ENCODE data around the gene ENG.
A peak's percentile ranks its signal among the peaks of the same experiment; 100 is the strongest.

The ENG gene

DNA sequence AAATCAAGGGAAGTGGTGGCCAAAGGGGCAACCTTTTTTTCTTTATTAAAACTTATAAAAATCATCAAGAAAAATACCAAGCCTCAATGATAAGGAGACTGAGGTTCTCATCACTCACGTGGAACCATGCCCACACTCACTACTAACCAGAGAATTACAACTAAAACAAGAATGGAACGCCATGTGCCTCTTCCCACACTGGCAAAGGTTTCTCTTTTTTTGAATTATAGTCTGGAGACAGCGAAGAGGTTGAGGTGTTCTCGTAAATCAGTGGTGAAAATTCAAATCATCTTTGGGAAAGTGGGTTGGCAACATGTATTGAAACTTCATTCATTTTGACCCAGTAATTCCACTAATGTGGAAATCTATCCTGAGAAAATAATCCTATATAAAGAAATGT is 32.4 kb downstream of the ENG start:
- no peak overlapping the region for H3K27ac ChIP-seq
- ChIA-PET POLR2A (ENCODE audit: low non-redundant PET) (interaction anchor here (0.6 kb wide), 1 partner anchor 17 kb away, joined by 3 read pairs; no protein-coding TSS in a partner anchor), CTCF (no interaction called here)
- DNase-seq (ENCODE audit: low spot score), result no peak
- TF ChIP-seq, protein P1, sequence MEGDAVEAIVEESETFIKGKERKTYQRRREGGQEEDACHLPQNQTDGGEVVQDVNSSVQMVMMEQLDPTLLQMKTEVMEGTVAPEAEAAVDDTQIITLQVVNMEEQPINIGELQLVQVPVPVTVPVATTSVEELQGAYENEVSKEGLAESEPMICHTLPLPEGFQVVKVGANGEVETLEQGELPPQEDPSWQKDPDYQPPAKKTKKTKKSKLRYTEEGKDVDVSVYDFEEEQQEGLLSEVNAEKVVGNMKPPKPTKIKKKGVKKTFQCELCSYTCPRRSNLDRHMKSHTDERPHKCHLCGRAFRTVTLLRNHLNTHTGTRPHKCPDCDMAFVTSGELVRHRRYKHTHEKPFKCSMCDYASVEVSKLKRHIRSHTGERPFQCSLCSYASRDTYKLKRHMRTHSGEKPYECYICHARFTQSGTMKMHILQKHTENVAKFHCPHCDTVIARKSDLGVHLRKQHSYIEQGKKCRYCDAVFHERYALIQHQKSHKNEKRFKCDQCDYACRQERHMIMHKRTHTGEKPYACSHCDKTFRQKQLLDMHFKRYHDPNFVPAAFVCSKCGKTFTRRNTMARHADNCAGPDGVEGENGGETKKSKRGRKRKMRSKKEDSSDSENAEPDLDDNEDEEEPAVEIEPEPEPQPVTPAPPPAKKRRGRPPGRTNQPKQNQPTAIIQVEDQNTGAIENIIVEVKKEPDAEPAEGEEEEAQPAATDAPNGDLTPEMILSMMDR (conservative IDR thresholded peaks at IDR 0.05; ENCODE audit: low read depth), result no peak

DNA sequence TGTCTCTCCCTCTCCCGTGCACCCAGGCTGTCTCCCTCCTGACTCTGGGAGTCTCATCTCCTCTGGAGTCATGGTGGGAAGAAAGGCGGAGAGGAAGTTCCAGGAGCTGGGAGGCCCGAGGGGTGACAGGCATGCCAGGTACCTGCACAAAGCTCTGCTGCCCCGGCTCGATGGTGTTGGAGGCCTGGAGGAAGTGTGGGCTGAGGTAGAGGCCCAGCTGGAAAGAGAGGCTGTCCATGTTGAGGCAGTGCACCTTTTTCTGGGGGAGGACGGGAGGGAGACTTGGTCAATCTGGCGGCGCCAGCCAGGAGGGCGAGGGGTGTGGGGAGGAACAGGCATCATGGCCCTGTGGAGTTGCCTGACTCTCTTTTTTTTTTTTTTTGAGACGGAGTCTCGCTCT is 35.9 kb downstream of the ENG start:
- TF ChIP-seq, protein P1 (conservative IDR thresholded peaks at IDR 0.05; ENCODE audit: low read depth), result no peak
- no peak for DNase-seq (ENCODE audit: low spot score)
- peak overlapping the region; percentile 68 for H3K27ac ChIP-seq
- CTCF ChIA-PET, result interaction anchor here (1.4 to 2.1 kb wide), 2 partner anchors 14 to 51 kb away, joined by 3 to 10 read pairs; no protein-coding TSS in a partner anchor
- POLR2A ChIA-PET (ENCODE audit: low non-redundant PET), result interaction anchor here (0.7 kb wide), 2 partner anchors 17 to 34 kb away, joined by 3 read pairs; no protein-coding TSS in a partner anchor

DNA sequence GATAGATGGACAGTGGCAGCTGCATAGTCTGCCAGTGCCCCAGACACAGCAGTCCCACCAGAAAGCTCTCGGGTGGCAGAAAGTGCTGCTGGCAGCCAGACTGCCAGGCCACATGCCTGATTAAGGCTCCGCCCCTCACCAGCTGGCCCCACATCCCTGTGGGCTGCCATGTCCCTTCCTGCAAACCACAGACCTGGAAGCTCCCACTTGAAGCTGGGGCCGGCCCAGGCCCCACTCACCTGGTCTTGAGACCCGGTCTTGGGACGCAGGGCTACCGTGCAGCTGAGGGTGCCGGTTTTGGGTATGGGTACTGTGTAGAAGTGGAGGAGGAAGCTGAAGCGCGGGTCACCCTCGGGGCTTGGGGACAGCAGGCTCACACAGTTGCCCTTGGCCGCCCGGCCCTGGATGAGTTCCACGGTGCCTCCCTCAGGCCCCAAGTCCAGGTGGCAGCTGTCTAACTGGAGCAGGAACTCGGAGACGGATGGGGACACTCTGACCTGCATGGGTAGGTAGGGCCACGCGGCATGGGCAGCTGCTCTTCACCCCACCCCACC is 36.5 kb downstream of the ENG start:
- POLR2A ChIA-PET (ENCODE audit: low non-redundant PET), result no interaction called here
- CTCF ChIA-PET, result interaction anchor here (0.6 to 2.1 kb wide), 4 partner anchors 9 to 274 kb away, joined by 3 to 10 read pairs (median 4); no protein-coding TSS in a partner anchor

DNA sequence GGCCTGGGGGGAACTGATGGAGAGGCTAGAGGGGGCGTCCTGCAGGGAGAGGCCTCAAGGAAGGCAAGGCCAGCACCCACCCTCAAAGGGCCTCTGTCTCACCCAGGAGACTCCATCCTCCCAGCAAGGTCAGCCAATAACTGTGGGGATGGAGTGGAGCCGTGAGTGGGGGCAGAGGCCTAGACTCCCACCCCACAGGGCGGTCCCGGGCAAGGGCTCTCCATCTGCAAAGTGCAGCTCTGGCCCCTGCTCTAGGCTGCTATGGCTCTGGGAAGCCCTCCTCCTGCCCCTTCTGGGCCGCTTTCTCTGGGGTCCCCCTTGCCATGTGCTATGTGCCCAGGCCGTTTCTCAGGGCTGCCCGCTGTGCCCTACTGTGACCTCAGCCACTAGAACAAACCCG is 37.7 kb downstream of the ENG start:
- ChIA-PET CTCF (interaction anchor here (2.1 kb wide), 1 partner anchor 53 kb away, joined by 10 read pairs; no protein-coding TSS in a partner anchor), POLR2A (ENCODE audit: low non-redundant PET) (interaction anchor here (0.6 kb wide), 1 partner anchor 1984 kb away, joined by 3 read pairs; no protein-coding TSS in a partner anchor)
- TF ChIP-seq, protein P1 (conservative IDR thresholded peaks at IDR 0.05; ENCODE audit: low read depth), result no peak
- no peak for DNase-seq (ENCODE audit: low spot score)
- H3K27ac ChIP-seq, result peak overlapping the region; percentile 68

More for the DNA sequence above, 36.5 kb downstream of the ENG start:
- TF ChIP-seq, protein P1 (conservative IDR thresholded peaks at IDR 0.05; ENCODE audit: low read depth), result no peak
- peak overlapping the region; percentile 68 for H3K27ac ChIP-seq
- no peak for DNase-seq (ENCODE audit: low spot score)

DNA sequence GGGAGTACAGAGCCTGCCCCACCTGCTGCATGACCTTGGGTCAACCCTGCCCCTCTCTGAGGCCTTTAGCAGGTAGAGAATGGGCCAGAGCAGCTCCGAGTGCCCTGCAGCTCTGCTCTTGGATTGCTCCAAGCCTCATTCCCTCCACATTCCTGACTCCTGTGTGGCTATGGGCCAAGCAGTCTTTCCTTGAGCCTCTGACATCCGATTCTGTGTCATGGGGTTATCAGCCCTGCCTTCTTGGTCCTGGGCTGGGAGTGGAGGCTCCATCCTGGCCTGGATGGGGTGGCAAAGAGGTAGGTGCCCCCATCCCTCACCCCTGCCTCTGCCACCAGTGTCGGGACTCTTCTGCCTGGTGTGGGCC is 38.1 kb downstream of the ENG start:
- TF ChIP-seq, protein P1 (conservative IDR thresholded peaks at IDR 0.05; ENCODE audit: low read depth), result no peak
- no peak for DNase-seq (ENCODE audit: low spot score)
- H3K27ac ChIP-seq, result peak overlapping the region; percentile 68
- CTCF ChIA-PET, result no interaction called here
- POLR2A ChIA-PET (ENCODE audit: low non-redundant PET), result no interaction called here

DNA sequence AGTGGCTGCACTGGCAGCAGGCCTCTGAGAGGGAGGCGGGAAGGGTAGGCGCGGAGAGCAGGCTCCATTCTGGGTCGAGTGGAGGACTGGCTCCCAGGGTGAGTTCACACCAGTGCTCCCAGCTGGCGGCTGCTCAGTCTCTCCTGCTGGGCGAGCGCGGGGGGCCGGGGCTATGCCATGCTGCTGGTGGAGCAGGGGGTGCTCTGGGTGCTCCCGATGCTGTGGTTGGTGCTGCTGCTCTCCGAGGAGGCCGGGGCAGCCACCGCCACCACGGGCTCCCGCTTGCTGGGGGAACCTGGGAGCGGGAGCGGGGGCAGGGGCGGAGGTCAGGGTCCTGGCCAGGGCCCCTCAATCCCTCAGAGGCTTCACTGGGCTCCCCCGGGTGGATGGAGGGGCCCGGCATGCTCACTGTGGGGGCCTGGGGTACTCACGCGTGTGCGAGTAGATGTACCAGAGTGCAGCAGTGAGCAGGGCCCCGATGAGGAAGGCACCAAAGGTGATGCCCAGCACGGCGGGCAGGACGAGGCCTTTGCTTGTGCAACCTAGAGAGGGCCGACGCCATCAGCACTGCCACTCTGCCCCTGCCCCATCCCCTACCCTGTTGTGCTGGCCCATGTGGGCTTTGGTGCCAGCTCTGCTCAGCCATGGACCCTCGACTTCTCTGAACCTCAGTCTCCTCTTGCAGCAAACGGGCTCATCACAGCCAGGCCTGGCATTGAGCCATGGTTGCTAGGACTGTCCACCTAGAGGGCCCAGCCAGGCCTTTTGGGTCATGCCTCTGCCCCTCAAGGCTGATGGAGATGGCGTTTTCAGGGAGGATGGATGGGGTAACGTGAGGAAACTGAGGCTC is 38.7 kb downstream of the ENG start:
- H3K27ac ChIP-seq, result peak overlapping the region; percentile 68
- no peak for DNase-seq (ENCODE audit: low spot score)
- ChIA-PET POLR2A (ENCODE audit: low non-redundant PET) (no interaction called here), CTCF (interaction anchor here (0.5 kb wide), 1 partner anchor 148 kb away, joined by 3 read pairs; no protein-coding TSS in a partner anchor)
- TF ChIP-seq, protein P1 (conservative IDR thresholded peaks at IDR 0.05; ENCODE audit: low read depth), result no peak
